ENCODE results near the gene DENND1A.

DENND1A gene

DNA sequence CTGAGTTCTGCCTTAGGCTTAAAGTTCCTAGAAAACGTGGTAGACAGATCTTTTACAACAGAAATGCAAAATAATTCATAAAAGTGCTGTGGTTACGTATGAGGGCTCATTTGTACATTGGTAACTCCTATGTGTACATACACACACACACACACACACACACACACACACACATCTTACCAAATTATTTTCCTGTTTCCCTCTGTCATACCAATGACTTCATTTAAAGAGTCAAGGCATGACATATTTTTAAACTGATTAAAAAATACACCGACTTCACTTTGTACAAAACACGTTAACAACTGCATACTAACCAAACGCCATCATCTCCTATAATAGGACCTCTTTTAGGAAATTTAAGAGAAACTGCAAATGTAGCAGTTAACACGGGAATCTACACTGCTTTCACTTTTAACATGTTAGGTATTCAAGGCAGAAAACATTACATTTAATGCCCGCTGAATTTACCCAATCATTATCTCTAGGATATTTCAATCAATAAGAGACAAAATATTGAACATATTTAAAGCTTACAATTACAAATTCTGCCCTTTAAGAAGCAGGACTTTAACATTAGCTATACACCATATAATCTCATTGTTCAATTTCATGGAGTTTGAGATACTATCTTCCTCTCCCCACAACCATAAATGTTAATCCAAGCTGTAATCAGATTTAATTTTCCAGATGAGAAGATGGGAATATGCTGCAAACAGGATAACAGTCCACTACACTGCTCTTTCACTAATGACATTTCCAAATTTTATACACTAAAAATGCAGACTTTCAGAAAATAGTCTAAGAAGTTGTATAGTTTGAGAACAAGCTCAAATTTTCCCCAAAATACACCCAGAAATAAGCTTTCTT, 133.1 kb downstream of the DENND1A start:
- peak overlapping the region in 2 of 10 experiments; percentile 21 to 27; a peak in 3 of 20 replicates for H3K4me3 ChIP-seq
- H3K36me3 ChIP-seq: no peaks in the 10 kb centered on the region
- H3K27ac ChIP-seq: 0 out of 22 replicates have a peak overlapping the region, but pooled peaks of 1 of the 11 experiments have one; percentile 1
- peaks cover 0 to 28% (median 6%) of the 10 kb centered on the region in 10 experiments; a peak in 12 of 20 replicates for H3K4me1 ChIP-seq
- peaks cover 0 to 9% (median 0%) of the 10 kb centered on the region in 11 experiments; a peak in 3 of 22 replicates for H3K9me3 ChIP-seq (replicated peaks in 1 of 11)
- TF ChIP-seq Cebpa-rat (IDR thresholded peaks at IDR 0.05): no peak
- H3K4me2 ChIP-seq: peak overlapping the region; percentile 8 to 84 (median 42); a peak in 19 of 22 replicates
- no peaks in the 10 kb centered on the region for H3K27me3 ChIP-seq
- peak overlapping the region in 3 of 11 experiments; percentile 13 to 57 (median 49); a peak in 3 of 22 replicates for H3K9ac ChIP-seq
- peaks cover 0 to 96% (median 49%) of the 10 kb centered on the region in 11 experiments; a peak in 19 of 22 replicates for H4K20me1 ChIP-seq

DNA sequence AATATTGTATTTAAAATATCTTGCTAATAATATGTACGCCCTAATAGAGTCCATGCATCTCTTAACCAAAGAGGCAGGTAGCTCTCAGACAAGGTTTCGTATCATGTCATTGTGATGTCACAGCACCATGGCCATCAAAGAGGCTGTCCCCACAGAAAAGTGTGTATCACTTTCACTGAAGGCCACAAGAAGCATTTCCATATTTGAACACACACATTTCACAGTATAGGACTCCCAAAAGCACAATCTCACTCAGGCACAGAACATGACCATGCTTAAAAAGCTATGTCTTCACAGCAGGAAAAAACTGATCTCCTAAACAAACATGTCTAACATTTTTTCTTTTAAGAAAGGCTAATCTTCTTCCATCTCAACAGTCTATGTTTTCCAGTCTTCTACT, 133.8 kb downstream of the DENND1A start:
- peaks cover 0 to 93% (median 42%) of the 10 kb centered on the region in 11 experiments; a peak in 19 of 22 replicates for H4K20me1 ChIP-seq
- H3K4me1 ChIP-seq: peaks cover 0 to 34% (median 6%) of the 10 kb centered on the region in 10 experiments; a peak in 12 of 20 replicates
- no peak overlapping the region for H3K9ac ChIP-seq
- no peaks in the 10 kb centered on the region; a peak in 1 of 22 replicates for H3K36me3 ChIP-seq
- peaks cover 0 to 9% (median 0%) of the 10 kb centered on the region in 11 experiments; a peak in 3 of 22 replicates for H3K9me3 ChIP-seq (replicated peaks in 1 of 11)
- 0 out of 20 replicates have a peak overlapping the region, but pooled peaks of 1 of the 10 experiments have one; percentile 27 for H3K4me3 ChIP-seq
- no peak overlapping the region for H3K27ac ChIP-seq
- H3K27me3 ChIP-seq: no peaks in the 10 kb centered on the region
- H3K4me2 ChIP-seq: peak overlapping the region in 2 of 11 experiments; percentile 84; a peak in 4 of 22 replicates
- TF ChIP-seq Cebpa-rat (IDR thresholded peaks at IDR 0.05): no peak

DNA sequence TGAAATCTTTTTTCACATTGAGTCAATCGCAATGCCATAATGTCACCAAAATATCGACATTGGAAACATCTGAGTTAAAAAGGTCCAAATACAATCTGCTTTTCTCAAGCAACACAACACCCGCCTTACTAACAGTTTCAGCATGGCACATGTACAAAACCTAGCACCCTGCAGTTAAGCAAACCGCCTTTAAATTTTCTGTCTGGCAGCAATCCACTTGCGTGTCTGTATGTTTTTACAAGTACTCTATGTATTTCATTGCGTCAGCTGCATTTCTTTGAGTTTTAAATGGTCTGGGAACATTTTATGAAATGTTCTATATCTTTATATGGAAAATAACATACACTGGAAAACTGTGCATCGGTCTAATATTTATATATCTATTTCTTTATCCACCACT, 134.6 kb downstream of the DENND1A start:
- peaks cover 0 to 34% (median 6%) of the 10 kb centered on the region in 10 experiments; a peak in 12 of 20 replicates for H3K4me1 ChIP-seq
- H3K9ac ChIP-seq: no peak overlapping the region
- H4K20me1 ChIP-seq: peaks cover 0 to 85% (median 38%) of the 10 kb centered on the region in 11 experiments; a peak in 16 of 22 replicates
- no peak overlapping the region for H3K4me3 ChIP-seq
- no peaks in the 10 kb centered on the region for H3K27me3 ChIP-seq
- no peak for TF ChIP-seq Cebpa-rat (IDR thresholded peaks at IDR 0.05)
- H3K36me3 ChIP-seq: peaks cover 0 to 5% (median 0%) of the 10 kb centered on the region in 11 experiments; a peak in 2 of 22 replicates
- H3K4me2 ChIP-seq: no peak overlapping the region
- no peak overlapping the region for H3K27ac ChIP-seq
- H3K9me3 ChIP-seq (replicated peaks in 1 of 11): peaks cover 0 to 9% (median 0%) of the 10 kb centered on the region in 11 experiments; a peak in 3 of 22 replicates

DNA sequence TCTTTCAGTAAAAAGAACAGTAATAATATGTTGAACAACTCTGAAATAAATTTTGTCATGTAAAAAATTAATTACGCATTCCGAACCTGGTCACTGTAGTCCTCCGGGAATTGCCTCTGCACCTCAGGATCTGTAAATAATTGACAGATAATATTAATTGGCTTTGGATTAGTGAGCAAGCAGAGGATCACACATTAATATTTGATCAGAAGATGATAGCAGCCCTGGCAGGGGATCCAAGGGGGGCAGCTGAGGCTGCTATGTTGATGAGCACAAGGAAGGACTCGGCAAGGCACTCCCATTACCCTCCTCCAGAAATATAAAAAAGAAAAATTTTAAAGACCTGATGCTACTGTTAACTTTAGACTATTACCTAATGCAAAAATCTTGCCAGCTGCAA, 137.4 kb downstream of the DENND1A start:
- no peak overlapping the region for H3K4me3 ChIP-seq
- no peak overlapping the region for H3K9ac ChIP-seq
- H3K4me2 ChIP-seq: peak overlapping the region in 3 of 11 experiments; percentile 7 to 69 (median 52); a peak in 4 of 22 replicates
- peaks cover 0 to 34% (median 6%) of the 10 kb centered on the region in 10 experiments; a peak in 12 of 20 replicates for H3K4me1 ChIP-seq
- H3K27me3 ChIP-seq: no peaks in the 10 kb centered on the region
- no peak for TF ChIP-seq Cebpa-rat (IDR thresholded peaks at IDR 0.05)
- H3K9me3 ChIP-seq (replicated peaks in 1 of 11): peaks cover 0 to 9% (median 0%) of the 10 kb centered on the region in 11 experiments; a peak in 3 of 22 replicates
- peaks cover 0 to 8% (median 0%) of the 10 kb centered on the region in 11 experiments; a peak in 5 of 22 replicates for H3K36me3 ChIP-seq
- no peak overlapping the region for H3K27ac ChIP-seq
- peaks cover 0 to 71% (median 19%) of the 10 kb centered on the region in 11 experiments; a peak in 14 of 22 replicates for H4K20me1 ChIP-seq

DNA sequence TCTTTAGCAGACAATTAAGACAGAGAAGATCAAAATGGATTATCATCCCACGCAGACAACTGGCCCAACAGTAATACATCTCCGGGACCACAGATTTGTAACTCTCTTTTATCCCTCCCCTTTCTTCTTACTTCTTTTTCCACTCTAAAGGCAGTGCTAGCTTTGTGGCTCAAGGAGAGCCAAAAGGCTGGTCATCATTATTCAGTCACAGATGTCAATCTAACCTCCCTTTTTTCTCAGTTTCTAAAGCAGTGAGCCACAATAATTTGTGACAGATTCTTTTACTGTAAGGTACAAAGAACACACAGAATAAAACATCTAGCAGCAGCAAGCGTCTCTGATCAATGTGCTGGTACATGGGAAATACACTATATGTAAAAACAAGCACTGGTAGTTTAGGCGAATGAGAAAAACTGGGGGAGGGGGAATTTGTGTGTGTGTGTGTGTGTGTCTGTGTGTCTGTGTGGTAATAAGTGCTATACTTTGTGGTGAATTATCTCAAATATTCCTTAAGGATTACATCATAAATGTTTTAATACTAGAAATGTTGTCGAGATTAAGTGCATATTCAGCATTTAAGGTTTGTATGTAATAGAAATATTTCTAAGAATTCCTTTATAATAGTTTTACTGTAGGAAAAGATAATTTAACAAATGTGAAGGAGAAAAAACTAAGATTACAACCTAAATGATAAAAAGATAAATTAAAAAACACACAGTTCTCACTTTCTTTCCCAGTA, 140.2 kb downstream of the DENND1A start:
- no peak overlapping the region for H3K27ac ChIP-seq
- H3K4me3 ChIP-seq: no peak overlapping the region
- peaks cover 0 to 6% (median 0%) of the 10 kb centered on the region in 11 experiments; a peak in 2 of 22 replicates for H3K9me3 ChIP-seq (replicated peaks in 1 of 11)
- H3K4me1 ChIP-seq: peaks cover 0 to 23% (median 0%) of the 10 kb centered on the region in 10 experiments; a peak in 7 of 20 replicates
- peaks cover 0 to 64% (median 10%) of the 10 kb centered on the region in 11 experiments; a peak in 13 of 22 replicates for H4K20me1 ChIP-seq
- H3K9ac ChIP-seq: no peak overlapping the region
- no peaks in the 10 kb centered on the region for H3K27me3 ChIP-seq
- no peak for TF ChIP-seq Cebpa-rat (IDR thresholded peaks at IDR 0.05)
- H3K4me2 ChIP-seq: no peak overlapping the region
- peaks cover 0 to 29% (median 3%) of the 10 kb centered on the region in 11 experiments; a peak in 8 of 22 replicates for H3K36me3 ChIP-seq

DNA sequence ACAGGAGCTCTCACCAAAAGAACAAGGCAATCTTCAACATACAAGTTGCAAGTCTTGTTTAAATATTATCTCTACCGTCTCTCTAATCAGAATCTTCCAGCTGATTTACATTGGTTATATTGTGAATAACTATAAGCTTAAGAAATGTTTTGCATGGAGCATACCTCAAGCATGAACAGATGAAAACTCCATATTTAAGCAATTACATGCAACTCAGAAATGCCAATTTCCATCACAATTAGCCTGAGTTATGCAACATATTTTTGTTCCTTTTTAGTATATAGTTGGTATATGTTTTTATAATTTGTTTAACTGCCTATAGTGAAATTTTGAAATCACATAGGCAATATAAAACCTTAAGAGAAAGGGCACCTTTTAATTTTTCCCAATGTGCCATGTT, 142.5 kb downstream of the DENND1A start:
- Histone ChIP-seq H3K4me3 (no peak overlapping the region), H3K9ac (no peak overlapping the region), H4K20me1 (peaks cover 0 to 62% (median 0%) of the 10 kb centered on the region in 11 experiments; a peak in 6 of 22 replicates), H3K4me2 (no peak overlapping the region), H3K27ac (no peak overlapping the region), H3K27me3 (no peaks in the 10 kb centered on the region), H3K36me3 (peaks cover 0 to 45% (median 3%) of the 10 kb centered on the region in 11 experiments; a peak in 9 of 22 replicates), H3K9me3 (replicated peaks in 1 of 11) (no peaks in the 10 kb centered on the region), H3K4me1 (peaks cover 0 to 19% (median 0%) of the 10 kb centered on the region in 10 experiments; a peak in 7 of 20 replicates)
- no peak for TF ChIP-seq Cebpa-rat (IDR thresholded peaks at IDR 0.05)

DNA sequence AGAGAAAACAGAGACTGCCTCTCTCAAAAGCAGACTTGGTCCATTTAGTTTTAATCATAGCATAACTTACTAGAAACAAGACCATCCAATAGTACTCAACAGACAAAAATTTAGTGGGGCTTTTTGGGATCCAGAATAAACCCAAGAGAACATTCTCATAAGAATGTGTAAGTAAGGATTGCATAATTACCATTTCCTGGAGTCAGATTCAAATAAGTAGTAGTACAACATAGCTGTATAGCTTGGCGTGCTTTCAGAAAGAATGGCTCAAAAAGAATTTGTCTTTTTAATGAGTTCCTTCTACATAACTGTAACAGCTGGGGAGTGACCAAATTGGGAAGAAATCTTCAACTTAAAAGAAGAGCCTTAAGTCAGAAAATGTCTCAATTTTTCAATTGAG, 145.4 kb downstream of the DENND1A start:
- Histone ChIP-seq H3K9me3 (replicated peaks in 1 of 11) (no peaks in the 10 kb centered on the region), H4K20me1 (peaks cover 0 to 65% (median 0%) of the 10 kb centered on the region in 11 experiments; a peak in 5 of 22 replicates), H3K27ac (no peak overlapping the region), H3K36me3 (peaks cover 0 to 66% (median 3%) of the 10 kb centered on the region in 11 experiments; a peak in 11 of 22 replicates), H3K4me3 (no peak overlapping the region), H3K9ac (no peak overlapping the region), H3K4me2 (no peak overlapping the region), H3K4me1 (peaks cover 0 to 10% (median 0%) of the 10 kb centered on the region in 10 experiments; a peak in 2 of 20 replicates), H3K27me3 (no peaks in the 10 kb centered on the region)
- TF ChIP-seq Cebpa-rat (IDR thresholded peaks at IDR 0.05): no peak

DNA sequence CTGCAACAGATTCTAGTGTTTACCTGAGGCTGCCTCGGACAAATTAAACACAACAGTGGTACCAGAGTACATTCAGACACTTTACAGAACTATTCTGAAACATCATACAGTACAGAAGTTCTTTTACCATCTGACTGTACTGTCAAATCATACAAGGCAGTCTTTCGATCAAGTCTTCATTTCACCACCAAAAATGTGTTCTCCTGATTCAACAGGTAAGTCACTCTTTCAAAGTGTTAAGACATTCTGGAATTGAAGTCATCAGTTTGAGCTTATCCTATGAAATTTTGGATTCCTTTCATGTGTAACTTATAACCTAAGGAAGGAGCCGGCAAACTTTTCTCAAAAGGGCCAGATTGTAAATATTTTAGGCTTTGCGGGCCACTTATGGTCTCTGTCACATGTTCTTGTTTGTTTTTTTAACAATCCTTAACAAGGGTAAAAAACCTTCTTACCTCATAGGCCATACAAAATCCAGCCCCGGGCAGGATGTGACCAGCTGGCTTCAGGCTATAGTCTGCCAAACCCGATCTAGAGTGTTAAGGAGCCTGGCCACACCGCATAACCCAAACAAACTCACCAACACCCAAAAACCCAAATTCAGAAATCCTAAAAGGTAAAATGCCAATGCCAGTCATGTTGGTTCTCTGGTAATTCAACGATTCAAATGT, 151.6 kb downstream of the DENND1A start:
- TF ChIP-seq Cebpa-rat (IDR thresholded peaks at IDR 0.05): no peak
- peaks cover 0 to 47% (median 0%) of the 10 kb centered on the region in 11 experiments; a peak in 6 of 22 replicates for H3K36me3 ChIP-seq
- H3K9me3 ChIP-seq (replicated peaks in 1 of 11): no peaks in the 10 kb centered on the region
- H3K27me3 ChIP-seq: no peaks in the 10 kb centered on the region
- H4K20me1 ChIP-seq: peaks cover 0 to 83% (median 13%) of the 10 kb centered on the region in 11 experiments; a peak in 11 of 22 replicates
- H3K27ac ChIP-seq: no peak overlapping the region
- H3K4me3 ChIP-seq: no peak overlapping the region
- peaks cover 0 to 17% (median 7%) of the 10 kb centered on the region in 10 experiments; a peak in 9 of 20 replicates for H3K4me1 ChIP-seq
- no peak overlapping the region for H3K4me2 ChIP-seq
- H3K9ac ChIP-seq: no peak overlapping the region
